HG03521 (cell line): ENCODE data around the gene AATK.

ENCODE experiments used
- ATAC-seq: cut with Tn5 transposase; IDR thresholded peaks from one replicate; pipeline ENCODE4 v1.9.1; 2021; ENCODE audit warnings: mild to moderate bottlenecking, moderate library complexity; ENCODE audit not compliant: unreplicated experiment

Gene AATK

GRCh38 chr17:81097134-81097942, 68.7 kb downstream of the AATK start:
- no peak for ATAC-seq

GRCh38 chr17:81096741-81097133, 69.3 kb downstream of the AATK start:
- ATAC-seq: no peak

- no peak for ATAC-seq
Observed at GRCh38 chr17:81095383-81095762, 70.6 kb downstream of the AATK start.

- ATAC-seq: no peak
Observed at GRCh38 chr17:81094509-81095382, 71.3 kb downstream of the AATK start.

- no peak for ATAC-seq
Observed at GRCh38 chr17:81093619-81094508, 72.2 kb downstream of the AATK start.

- no peak for ATAC-seq
Observed at GRCh38 chr17:81092518-81093095, 73.4 kb downstream of the AATK start.

- no peak for ATAC-seq
Observed at GRCh38 chr17:81091774-81092517, 74.1 kb downstream of the AATK start.

- no peak for ATAC-seq
Observed at GRCh38 chr17:81091154-81091553, 74.9 kb downstream of the AATK start.

GRCh38 chr17:81090361-81091136, 75.5 kb downstream of the AATK start:
- no peak for ATAC-seq

- ATAC-seq: no peak
Observed at GRCh38 chr17:81086789-81087551, 79.1 kb downstream of the AATK start.

GRCh38 chr17:81085420-81085911, 80.6 kb downstream of the AATK start:
- no peak for ATAC-seq

- ATAC-seq: no peak
Observed at GRCh38 chr17:81084680-81085419, 81.2 kb downstream of the AATK start.

GRCh38 chr17:81083125-81083765, 82.8 kb downstream of the AATK start:
- ATAC-seq: no peak

GRCh38 chr17:81082177-81083073, 83.6 kb downstream of the AATK start:
- no peak for ATAC-seq

- no peak for ATAC-seq
Observed at GRCh38 chr17:81081222-81082176, 84.5 kb downstream of the AATK start.
